Activated CD8-positive, alpha-beta memory T cell treated with anti-CD3 and anti-CD28 coated beads, Interleukin-2, amount 50 U/mL, for 24 hours (primary cell): Measurements from ENCODE around the gene TSPAN10.

Source experiments
- DNase-seq: peaks from one replicate; pipeline ENCODE4 v3.0.0-alpha.2; 2020; ENCODE audit errors: extremely low read depth

The TSPAN10 gene

GRCh38 chr17:81635431-81635830 lies 1.6 kb upstream of the TSPAN10 start:
- no peak for DNase-seq

GRCh38 chr17:81635973-81636504 lies 957 bp upstream of the TSPAN10 start:
- DNase-seq = no peak

- no peak for DNase-seq
Measured at GRCh38 chr17:81638683-81639082, 1.7 kb downstream of the TSPAN10 start.

DNA sequence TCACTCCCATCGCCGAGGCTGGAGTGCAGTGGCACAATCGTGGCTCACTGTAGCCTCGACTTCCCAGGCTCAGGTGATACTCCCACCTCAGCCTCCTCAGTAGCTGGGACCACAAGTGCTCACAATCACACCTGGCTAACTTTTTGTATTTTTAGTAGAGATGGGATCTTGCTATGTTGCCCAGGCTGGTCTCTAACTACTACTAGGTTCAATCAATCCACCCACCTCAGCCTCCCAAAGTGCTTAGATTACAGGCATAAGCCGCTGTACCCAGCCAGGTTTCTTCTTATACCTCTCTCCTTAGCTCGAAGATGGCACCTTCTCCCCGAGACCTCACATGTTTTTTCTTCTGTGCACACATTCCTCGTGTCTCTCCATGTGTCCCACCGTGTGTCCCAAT lies 3.0 kb downstream of the TSPAN10 start:
- DNase-seq = no peak

DNA sequence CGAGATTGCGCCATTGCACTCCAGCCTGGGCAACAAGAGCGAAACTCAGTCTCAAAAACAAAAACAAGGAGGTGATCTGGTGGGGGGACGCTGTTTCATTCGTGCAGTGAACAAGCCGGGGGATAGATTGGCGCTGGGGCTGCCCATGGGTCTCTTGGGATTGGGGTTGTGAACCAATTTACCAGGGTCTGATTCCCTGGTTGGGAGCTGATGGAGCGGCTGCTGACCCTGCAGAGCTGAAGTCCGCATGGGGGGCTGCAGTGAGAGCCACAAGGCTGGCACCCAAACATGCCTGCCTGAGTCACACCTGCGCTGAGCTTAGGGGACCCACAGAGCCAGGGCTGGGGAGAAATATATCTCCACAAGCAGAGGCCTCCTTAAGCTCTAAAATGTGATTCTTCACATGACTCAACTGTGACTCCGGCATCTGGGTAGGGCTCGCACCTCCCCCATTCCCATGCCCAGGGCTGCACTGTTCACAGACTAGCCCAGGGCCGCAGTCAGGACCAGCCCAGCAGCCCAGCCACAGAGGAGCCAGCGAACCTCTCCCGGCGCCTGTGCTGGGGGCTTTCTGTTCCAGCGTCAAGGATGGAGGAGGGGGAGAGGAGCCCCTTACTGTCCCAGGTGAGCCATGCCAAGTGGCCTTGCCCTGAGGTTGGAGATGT lies 5.0 kb downstream of the TSPAN10 start:
- DNase-seq = no peak

DNA sequence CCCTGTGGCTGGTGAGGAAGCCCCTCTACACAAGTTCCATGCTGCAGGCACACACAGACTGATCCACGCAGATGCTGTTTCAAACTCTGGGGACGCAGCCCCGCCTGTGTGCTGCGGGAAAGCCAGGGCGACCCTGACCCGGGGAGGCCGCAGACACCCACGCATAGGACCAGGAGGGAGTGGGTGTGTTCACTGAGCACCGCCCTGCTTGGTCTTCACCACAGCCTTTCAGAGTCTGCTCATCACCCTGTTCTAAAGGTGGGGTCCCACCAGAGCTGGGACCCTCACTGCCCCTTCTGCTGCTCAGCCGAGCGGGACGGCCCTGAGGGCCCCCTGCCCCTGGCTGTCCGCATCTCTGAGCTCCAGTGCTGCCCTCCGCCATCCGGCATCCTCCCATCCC lies 7.5 kb downstream of the TSPAN10 start:
- no peak for DNase-seq

DNA sequence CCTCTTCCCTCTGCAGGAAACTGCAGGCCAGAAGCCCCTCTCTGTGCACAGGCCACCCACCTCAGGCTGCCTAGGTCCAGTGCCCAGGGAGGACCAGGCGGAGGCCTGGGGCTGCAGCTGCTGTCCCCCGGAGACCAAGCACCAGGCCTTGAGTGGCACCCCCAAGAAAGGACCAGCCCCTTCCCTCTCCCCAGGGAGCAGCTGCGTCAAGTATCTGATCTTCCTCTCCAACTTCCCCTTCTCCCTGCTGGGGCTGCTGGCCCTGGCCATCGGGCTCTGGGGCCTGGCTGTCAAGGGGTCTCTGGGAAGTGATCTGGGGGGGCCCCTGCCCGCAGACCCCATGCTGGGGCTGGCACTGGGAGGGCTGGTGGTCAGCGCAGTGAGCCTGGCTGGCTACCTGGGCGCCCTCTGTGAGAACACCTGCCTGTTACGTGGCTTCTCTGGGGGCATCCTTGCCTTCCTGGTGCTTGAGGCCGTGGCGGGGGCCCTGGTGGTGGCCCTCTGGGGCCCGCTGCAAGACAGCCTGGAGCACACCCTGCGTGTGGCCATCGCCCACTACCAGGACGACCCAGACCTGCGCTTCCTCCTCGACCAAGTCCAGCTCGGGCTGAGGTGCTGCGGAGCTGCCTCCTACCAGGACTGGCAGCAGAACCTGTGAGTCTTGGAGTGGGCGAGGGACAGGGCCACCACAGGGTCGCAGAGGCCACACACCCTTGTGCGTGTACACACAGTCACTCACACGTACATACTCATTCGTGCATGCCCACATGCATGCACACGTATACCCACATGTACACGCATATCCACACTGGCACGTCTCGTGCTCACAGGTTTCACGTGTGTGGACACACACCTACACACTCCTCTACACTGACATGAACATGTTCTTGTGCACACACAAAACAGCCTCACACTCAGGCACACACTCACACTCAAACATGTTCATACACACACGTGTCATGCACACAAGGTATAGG lies 8.3 kb downstream of the TSPAN10 start:
- DNase-seq = no peak

DNA sequence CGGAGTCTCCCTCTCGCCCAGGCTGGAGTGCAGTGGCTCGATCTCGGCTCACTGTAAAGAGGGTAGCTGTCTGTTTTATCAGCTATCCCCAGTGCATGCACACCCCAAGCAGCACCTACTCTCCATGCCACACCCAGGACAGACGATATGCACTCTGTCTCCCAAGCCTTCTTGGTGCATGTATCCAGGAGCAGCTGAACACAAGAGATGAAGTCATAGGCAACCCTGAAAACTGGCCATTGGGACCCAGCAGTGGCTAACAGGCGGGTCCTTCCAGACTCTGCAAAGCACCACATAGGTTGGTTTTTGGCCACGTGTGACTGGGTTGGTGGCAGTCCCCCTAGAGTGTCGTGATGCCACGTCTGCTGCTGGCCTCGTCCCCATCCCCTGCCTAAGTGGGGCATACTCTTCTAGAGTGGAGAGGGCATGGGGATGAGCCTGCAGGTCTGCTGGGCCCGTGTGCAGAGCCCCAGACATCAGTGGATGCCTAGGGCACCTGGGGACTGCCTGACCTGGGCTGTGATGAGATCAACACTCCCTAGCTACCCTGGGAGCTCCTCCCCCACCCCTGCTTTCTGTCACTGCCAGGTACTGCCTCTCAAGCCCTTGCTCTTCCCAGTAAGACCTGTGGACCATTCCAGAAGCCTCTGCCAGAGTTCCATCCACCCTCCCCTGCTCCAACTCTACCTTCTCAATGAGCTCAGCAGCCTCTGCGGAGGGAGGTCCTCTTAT lies 10.0 kb downstream of the TSPAN10 start:
- DNase-seq = no peak

DNA sequence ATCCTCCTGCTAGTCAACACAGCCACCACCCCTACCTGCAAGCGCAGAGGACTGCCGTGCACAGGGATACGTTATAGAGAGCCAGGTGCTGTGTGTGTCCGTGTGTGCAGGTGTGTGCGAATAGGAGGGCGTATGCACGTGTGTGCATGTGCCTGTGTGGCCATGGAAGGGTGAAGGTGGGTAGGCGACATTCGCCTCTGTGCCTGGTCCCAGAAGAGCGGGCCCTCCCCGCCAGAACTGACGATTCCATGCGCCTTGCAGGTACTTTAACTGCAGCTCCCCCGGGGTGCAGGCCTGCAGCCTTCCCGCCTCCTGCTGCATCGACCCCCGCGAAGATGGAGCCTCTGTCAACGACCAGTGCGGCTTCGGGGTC lies 10.6 kb downstream of the TSPAN10 start:
- DNase-seq = no peak

- no peak for DNase-seq
Measured at GRCh38 chr17:81648013-81648706, 11.2 kb downstream of the TSPAN10 start.

- no peak for DNase-seq
Measured at GRCh38 chr17:81648707-81649085, 11.7 kb downstream of the TSPAN10 start.

DNA sequence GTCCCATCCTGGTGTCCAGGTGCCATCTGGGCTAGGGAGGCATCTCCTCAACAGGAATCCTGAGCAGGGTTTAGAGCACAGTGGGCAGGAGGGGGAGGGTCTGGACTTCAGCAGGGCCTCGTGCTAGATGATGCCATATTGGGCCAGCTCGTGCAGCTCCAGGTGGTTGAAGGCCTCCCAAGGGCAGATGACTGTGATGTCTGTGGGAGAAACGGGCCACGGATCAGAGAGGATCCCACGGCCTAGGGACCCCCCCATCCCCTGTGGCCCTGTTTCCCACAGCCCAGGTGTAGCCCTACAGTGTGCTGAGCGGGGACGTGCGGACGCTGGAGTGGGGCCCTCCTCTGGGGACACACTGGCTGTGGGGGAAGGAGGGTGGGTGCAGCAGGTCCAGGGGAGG lies 14.0 kb downstream of the TSPAN10 start:
- DNase-seq = no peak

- no peak for DNase-seq
Measured at GRCh38 chr17:81651692-81652091, 14.7 kb downstream of the TSPAN10 start.

DNA sequence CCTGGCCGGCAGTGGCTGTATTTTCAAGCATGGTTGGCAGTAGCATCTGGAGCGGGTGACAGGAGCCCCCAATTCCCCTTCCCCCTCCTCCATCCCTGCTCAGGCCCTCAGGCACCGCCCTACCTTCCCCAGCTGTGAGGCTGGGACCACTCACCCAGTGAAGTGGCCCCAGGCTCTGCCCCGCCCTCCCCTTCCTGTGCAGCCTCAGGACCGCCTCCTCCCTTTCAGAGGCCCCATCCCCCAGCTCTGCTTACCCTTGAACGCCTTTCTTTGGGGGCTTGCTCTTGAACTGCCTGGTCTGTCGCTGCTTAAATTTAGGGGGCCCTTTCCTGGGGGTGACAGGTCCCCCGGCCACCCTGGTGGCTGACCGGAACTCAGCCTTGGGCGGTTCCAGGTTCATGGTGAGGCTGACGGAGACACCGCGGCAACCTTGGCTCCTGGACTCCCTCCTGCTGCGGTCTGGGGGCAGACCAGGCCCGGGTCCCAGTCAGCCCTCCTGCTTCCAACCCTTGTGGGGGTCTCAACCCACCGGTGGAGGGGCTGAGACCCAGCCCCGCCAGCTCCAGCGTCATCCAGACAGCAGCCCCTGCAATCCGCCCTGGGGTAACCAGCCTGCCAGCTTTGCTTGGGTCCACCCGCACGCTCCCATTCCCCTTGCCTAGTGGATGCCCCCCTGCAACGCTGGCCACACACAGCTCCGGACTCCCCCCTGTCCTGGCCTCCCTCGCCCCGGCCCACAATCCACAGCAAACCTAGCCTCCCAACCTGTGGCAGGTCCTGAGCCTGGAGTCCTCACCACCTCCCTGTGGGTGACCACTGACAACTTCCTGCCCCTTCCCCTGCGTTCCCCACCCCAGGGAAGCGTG lies 16.1 kb downstream of the TSPAN10 start:
- DNase-seq = no peak

GRCh38 chr17:81655378-81656117 lies 18.6 kb downstream of the TSPAN10 start:
- DNase-seq = no peak

DNA sequence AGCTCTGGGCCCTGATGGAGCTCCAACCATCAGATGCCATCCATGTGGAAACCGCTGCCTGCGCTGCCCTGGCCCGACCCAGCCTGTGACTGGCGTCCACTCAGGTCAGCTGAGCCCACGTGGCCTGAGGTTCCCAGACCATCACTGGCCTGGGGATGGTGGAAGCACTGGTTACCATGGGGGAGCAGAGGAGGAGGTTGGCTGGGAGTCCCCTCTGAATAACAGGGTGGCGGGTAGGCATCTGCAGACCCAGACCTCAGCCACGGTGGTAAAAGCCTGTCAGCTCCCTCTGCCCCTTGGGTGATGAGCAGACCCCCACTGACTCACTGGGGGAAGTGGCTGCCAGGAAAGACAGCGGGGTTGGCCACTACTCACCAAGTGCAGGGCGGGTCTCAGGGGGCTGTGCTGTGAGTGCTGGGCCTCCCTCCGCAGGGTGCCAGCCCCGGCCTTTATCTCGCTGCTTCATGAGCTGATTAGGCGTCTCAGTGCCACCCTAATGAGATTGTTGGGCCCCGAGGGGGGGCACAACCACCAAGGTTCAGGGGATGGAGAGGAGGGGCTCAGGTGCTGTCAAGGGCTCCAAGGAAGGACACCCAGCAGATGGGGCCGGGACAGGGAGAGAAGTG lies 19.2 kb downstream of the TSPAN10 start, which contains the start of gene PDE6G:
PDE6G (minus strand) TSS at position 425 of the 626 bp plus-strand sequence. CDS start 3,237 bp downstream, outside the sequence.
- DNase-seq = no peak

- no peak for DNase-seq
Measured at GRCh38 chr17:81656835-81657234, 19.8 kb downstream of the TSPAN10 start.

- no peak for DNase-seq
Measured at GRCh38 chr17:81659038-81659437, 22.0 kb downstream of the TSPAN10 start.

DNA sequence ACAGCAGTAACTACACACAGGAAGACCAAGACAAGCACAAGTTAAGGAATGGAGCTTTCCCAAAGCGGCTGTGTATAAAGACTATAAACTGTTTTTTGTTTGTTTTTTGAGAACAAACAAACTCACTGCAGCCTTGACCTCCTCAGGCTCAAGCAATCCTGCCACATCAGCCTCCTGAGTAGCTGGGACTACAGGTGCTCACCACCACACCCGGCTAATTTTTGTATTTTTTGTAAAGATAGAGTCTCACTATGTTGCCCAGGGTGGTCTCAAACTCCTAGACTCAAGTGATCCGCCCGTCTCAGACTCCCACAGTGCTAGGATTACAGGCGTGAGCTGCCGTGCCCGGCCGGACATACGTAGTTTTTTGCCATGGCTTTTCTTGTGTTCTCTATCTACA lies 23.4 kb downstream of the TSPAN10 start:
- DNase-seq = no peak
